Measurements from ENCODE around the gene BPHL.
"Not testable (repeated sequence)": the region's sequence is repeated elsewhere in the genome, so short reads cannot be mapped to it uniquely, and the experiment has no call there.

Gene BPHL

DNA sequence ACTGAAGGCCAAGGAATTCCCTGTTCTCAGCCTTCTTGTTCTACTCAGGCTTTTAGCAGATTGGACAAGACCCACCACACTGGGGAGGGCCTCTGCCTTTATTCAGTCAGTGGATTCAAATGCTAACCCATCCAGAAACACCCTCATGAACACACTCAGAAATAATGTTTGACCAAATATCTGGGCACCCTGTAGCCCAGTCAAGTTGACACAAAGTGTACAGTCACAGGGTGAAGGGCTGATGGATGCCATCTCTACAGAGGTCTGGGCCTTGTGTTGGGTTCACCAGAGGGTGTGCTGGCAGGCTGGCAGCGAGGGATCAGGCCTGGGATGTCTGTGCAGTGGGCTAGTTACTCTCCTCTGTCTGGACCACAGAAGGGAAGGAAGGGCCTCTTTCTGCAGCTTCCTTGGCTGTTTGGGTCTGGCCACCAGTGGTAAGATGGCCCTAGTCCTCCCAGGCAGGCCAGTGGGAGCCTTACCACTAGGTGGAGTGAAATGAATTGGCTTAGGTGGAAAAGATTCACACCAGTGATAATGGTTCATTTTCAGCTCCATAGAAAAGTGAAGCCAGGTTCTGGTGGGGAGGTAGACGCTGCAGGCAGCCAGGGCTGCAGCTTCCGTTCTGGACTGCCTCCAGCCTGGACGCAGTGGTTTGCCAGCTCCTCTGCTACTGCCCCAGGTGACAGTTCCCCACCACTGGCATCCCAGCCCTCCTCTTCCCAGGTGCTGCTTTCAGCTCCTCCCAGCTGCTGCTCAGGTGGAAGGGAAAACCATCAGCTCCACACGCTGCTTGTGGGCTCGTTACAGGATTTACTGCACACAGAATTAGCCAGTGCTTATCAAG, 29.6 kb downstream of the BPHL start:
- Histone ChIP-seq H3K27me3 (replicated peaks; ENCODE audit: control insufficient read depth, insufficient read depth, low read length) (no peaks in the 10 kb centered on the region), H3K4me3 (replicated peaks; ENCODE audit: low read depth, low read length) (no peak overlapping the region), H3K36me3 (ENCODE audit: control insufficient read depth, insufficient read depth, low read length) (no peaks in the 10 kb centered on the region; the same call in 1 of the 2 replicates)
- no peak for DNase-seq (ENCODE audit: extremely low read depth, insufficient read length)
- peak; percentile 14 for TF ChIP-seq CTCF (IDR thresholded peaks at IDR 0.05; ENCODE audit: insufficient read depth, low read length, poor library complexity, severe bottlenecking)

- Histone ChIP-seq H3K4me3 (replicated peaks; ENCODE audit: low read depth, low read length) (no peak overlapping the region), H3K36me3 (ENCODE audit: control insufficient read depth, insufficient read depth, low read length) (no peaks in the 10 kb centered on the region; the same call in none of the 2 replicates), H3K27me3 (replicated peaks; ENCODE audit: control insufficient read depth, insufficient read depth, low read length) (no peaks in the 10 kb centered on the region)
- TF ChIP-seq CTCF (IDR thresholded peaks at IDR 0.05; ENCODE audit: insufficient read depth, low read length, poor library complexity, severe bottlenecking): no peak
- DNase-seq (ENCODE audit: extremely low read depth, insufficient read length): no peak
Measured at GRCh38 chr6:3151691-3152090, 33.2 kb downstream of the BPHL start.

DNA sequence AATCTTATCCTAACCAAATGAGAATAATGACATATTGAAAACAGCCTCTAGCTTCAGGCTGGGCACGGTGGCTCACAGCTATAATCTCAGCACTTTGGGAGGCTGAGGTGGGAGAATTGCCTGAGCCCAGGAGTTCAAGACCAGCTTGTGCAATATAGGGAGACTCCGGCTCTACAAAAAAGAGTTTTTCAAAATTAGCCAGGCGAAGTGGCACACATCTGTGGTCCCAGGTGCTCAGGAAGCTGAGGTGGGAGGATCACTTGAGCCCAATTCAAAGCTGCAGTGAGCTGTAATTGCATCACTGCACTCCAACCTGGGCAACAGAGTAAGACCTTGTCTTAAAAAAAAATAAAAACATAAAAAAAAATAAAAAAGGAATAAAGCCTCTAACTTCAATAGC, 34.2 kb downstream of the BPHL start:
- Histone ChIP-seq H3K36me3 (ENCODE audit: control insufficient read depth, insufficient read depth, low read length) (no peaks in the 10 kb centered on the region; the same call in none of the 2 replicates), H3K4me3 (replicated peaks; ENCODE audit: low read depth, low read length) (no peak overlapping the region), H3K27me3 (replicated peaks; ENCODE audit: control insufficient read depth, insufficient read depth, low read length) (no peaks in the 10 kb centered on the region)
- TF ChIP-seq CTCF (IDR thresholded peaks at IDR 0.05; ENCODE audit: insufficient read depth, low read length, poor library complexity, severe bottlenecking): no peak
- no peak for DNase-seq (ENCODE audit: extremely low read depth, insufficient read length)

- not testable (repeated sequence) for H3K36me3 ChIP-seq (ENCODE audit: control insufficient read depth, insufficient read depth, low read length); H3K27me3 ChIP-seq (replicated peaks; ENCODE audit: control insufficient read depth, insufficient read depth, low read length); H3K4me3 ChIP-seq (replicated peaks; ENCODE audit: low read depth, low read length); DNase-seq (ENCODE audit: extremely low read depth, insufficient read length)
Measured at GRCh38 chr6:3155416-3155815, 36.9 kb downstream of the BPHL start.

- peak; percentile 37 for DNase-seq (ENCODE audit: extremely low read depth, insufficient read length)
- H3K4me3 ChIP-seq (replicated peaks; ENCODE audit: low read depth, low read length): peak overlapping the region; percentile 80
- H3K27me3 ChIP-seq (replicated peaks; ENCODE audit: control insufficient read depth, insufficient read depth, low read length); H3K36me3 ChIP-seq (ENCODE audit: control insufficient read depth, insufficient read depth, low read length): not testable (repeated sequence)
Measured at GRCh38 chr6:3156184-3157130, 37.9 kb downstream of the BPHL start.

- H3K4me3 ChIP-seq (replicated peaks; ENCODE audit: low read depth, low read length): peak within 1 kb of the TSS; percentile 80
- H3K27me3 ChIP-seq (replicated peaks; ENCODE audit: control insufficient read depth, insufficient read depth, low read length): no peaks in the 10 kb centered on the region
- no peak for TF ChIP-seq CTCF (IDR thresholded peaks at IDR 0.05; ENCODE audit: insufficient read depth, low read length, poor library complexity, severe bottlenecking)
- DNase-seq (ENCODE audit: extremely low read depth, insufficient read length): peak; percentile 88
- no peaks in the 10 kb centered on the region; the same call in none of the 2 replicates for H3K36me3 ChIP-seq (ENCODE audit: control insufficient read depth, insufficient read depth, low read length)
Measured at GRCh38 chr6:3157131-3157933, 38.8 kb downstream of the BPHL start, which contains the start of gene TUBB2A. TUBB2A (minus strand) TSS chr6:3157544; CDS start chr6:3157463, 81 bp downstream.
